GM12872 (cell line): ENCODE measurements around the gene MYBPHL.

Source experiments
- TF ChIP-seq, protein P1 (sequence below): IDR thresholded peaks from 3 replicates; pipeline ENCODE4 v1.5.1; 2011; ENCODE audit warnings: low read depth, mild to moderate bottlenecking, low read length, moderate library complexity; ENCODE audit not compliant: insufficient read depth

Gene MYBPHL

DNA sequence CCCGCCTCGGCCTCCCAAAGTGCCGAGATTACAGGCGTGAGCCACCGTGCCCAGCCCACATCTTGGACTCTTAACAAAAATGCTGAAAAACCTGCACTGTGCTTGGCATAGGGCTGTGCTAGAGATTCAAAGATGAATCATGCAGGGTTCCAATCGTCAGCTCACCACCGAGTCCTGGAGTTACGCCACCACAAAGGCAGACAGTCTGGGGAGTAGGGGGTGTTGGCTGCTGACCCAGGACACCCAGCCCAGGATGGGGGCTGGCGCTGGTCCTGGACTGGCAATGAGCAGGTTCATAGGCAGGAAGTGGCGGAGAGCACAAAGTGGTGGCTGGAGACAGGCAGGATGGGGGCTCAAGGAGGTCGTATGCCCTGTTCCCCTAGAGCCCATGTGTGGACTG, 39.8 kb downstream of the MYBPHL start:
- TF ChIP-seq, protein P1, sequence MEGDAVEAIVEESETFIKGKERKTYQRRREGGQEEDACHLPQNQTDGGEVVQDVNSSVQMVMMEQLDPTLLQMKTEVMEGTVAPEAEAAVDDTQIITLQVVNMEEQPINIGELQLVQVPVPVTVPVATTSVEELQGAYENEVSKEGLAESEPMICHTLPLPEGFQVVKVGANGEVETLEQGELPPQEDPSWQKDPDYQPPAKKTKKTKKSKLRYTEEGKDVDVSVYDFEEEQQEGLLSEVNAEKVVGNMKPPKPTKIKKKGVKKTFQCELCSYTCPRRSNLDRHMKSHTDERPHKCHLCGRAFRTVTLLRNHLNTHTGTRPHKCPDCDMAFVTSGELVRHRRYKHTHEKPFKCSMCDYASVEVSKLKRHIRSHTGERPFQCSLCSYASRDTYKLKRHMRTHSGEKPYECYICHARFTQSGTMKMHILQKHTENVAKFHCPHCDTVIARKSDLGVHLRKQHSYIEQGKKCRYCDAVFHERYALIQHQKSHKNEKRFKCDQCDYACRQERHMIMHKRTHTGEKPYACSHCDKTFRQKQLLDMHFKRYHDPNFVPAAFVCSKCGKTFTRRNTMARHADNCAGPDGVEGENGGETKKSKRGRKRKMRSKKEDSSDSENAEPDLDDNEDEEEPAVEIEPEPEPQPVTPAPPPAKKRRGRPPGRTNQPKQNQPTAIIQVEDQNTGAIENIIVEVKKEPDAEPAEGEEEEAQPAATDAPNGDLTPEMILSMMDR: no peak

DNA sequence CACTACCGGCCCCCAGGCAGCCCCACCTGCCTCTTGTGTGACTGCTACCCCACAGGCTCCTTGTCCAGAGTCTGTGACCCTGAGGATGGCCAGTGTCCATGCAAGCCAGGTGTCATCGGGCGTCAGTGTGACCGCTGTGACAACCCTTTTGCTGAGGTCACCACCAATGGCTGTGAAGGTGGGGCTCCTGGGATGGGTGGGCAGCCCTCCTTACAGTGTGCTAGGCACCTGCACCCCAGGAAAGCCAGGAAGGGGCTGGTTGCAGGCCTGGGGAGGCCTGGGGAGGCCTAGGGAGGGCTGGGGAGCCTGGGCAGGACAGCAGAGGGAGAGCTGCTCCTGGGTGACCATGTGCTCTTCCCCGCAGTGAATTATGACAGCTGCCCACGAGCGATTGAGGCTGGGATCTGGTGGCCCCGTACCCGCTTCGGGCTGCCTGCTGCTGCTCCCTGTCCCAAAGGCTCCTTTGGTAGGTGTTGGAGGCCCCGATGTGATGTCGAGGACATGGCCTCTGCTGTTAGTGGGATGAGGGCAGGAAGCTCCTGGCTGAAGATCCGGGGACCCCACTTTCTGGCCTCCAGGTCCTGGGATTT, 41.0 kb downstream of the MYBPHL start:
- TF ChIP-seq, protein P1: no peak

DNA sequence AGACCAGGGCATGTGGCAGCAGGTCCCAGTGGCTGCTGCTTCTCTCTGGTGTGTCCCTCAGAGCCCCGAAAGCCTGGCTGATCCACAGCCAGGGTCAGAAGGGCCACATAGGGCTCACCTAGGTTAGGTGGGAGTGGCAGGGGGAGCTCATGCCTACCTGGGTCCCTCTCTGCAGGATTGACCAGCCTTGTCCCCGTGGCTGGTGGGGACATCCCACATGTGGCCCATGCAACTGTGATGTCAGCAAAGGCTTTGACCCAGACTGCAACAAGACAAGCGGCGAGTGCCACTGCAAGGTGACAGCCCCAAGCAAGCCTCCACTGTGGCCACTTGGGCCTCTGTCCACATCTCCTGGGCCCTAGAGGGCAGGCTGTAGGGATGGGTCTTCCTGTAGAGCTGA, 41.8 kb downstream of the MYBPHL start:
- TF ChIP-seq, protein P1: no peak

DNA sequence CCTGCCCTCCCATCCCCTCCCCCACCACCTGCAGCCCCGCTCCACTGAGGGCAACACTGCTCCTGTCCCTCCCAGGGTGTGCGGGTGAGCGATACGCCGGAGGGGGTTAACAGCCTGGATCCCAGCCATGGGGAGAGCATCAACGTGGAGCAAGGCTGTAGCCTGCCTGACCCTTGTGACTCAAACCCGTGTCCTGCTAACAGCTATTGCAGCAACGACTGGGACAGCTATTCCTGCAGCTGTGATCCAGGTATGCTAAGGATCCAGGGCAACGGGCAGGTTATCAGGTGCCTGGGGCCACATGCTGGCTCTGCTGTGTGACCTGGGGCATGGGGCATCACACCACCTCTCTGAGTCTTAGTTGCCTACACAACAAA, 42.4 kb downstream of the MYBPHL start:
- TF ChIP-seq, protein P1: no peak

DNA sequence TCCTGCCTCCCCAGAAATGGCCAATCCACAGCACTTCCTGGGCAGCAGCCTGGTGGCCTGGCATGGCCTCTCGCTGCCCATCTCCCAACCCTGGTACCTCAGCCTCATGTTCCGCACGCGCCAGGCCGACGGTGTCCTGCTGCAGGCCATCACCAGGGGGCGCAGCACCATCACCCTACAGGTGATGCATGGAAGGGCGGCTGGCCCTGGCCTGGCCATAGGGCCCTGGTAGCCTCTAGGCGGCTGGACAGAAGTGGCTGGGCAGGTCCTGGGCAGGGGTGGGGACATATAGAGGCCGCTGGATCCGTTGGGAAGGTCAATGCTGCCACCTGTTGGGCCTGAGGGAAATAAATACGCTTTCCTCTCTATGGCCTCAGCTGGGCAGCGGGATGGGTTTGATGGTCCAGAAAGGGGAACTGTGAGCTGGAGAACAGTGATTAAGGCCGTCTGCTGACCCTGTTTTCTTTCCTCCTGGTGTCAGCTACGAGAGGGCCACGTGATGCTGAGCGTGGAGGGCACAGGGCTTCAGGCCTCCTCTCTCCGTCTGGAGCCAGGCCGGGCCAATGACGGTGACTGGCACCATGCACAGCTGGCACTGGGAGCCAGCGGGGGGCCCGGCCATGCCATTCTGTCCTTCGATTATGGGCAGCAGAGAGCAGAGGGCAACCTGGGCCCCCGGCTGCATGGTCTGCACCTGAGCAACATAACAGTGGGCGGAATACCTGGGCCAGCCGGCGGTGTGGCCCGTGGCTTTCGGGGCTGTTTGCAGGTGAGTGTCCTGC, 43.0 kb downstream of the MYBPHL start:
- TF ChIP-seq, protein P1: peak; percentile 98

DNA sequence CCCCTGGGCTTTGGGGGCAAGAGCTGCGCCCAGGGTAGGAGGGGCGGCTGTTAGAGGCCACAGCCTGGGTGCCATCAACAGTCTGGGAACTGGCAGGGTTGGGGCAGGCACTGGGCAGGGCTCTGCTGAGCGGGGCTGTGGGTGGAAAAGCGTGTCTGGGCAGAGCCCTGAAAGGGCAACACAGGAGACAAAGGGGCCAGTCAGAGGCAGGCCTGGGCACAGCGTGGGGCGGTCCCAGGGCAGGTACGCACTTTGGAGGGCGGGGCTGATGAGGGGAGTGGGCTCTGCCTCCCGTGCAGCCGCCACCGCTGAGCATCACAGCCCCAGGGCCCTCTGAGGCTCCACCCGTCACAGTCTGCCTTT, 43.6 kb downstream of the MYBPHL start:
- TF ChIP-seq, protein P1: no peak

DNA sequence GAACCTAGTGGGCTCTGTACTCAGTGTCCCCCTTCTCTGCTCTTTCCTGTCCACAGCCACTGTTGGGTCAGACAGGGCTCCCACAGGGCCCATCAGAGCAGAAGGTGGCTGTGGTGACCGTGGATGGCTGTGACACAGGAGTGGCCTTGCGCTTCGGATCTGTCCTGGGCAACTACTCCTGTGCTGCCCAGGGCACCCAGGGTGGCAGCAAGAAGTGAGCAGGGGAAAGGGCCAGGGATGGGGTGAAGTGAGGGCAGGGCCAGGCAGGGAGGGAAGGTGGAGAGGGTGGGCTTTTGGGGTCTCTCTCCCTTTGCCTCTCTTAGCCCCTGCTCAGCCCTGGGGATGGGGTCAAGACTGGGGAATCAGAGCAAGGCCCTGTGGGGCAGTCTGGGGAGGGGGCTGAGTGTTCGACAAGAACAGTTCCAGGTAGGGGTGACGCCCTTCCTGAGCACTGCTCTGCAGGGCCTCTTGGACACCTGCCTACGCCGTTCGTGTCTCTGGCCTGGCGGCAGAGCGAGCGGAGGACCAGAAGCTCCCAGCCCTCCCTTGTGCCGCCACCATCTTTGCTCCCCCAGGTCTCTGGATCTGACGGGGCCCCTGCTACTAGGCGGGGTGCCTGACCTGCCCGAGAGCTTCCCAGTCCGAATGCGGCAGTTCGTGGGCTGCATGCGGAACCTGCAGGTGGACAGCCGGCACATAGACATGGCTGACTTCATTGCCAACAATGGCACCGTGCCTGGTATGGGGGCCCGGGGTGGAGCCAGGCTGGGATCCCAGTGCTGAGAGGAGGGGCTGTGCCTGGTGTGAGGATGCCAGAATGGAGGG, 44.4 kb downstream of the MYBPHL start:
- TF ChIP-seq, protein P1: no peak
